Measurements from ENCODE around the gene PCDHB13.
"Not testable (repeated sequence)": the region's sequence is repeated elsewhere in the genome, so short reads cannot be mapped to it uniquely, and the experiment has no call there.

The PCDHB13 gene

GRCh38 chr5:141208478-141208877 is 5.2 kb upstream of the PCDHB13 start, which contains the start of gene PCDHB12:
Gene PCDHB12 (plus strand): TSS chr5:141208719. CDS start chr5:141208908, 189 bp downstream.
- DNase-seq: no peak

GRCh38 chr5:141210281-141210680 is 3.4 kb upstream of the PCDHB13 start:
- not testable (repeated sequence) for DNase-seq

GRCh38 chr5:141210849-141211248 is 2.9 kb upstream of the PCDHB13 start:
- DNase-seq: not testable (repeated sequence)

GRCh38 chr5:141214583-141214982 is 864 bp downstream of the PCDHB13 start:
- not testable (repeated sequence) for DNase-seq

DNA sequence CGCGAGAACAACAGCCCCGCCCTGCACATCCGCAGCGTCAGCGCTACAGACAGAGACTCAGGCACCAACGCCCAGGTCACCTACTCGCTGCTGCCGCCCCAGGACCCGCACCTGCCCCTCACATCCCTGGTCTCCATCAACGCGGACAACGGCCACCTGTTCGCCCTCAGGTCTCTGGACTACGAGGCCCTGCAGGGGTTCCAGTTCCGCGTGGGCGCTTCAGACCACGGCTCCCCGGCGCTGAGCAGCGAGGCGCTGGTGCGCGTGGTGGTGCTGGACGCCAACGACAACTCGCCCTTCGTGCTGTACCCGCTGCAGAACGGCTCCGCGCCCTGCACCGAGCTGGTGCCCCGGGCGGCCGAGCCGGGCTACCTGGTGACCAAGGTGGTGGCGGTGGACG is 1.8 kb downstream of the PCDHB13 start:
- not testable (repeated sequence) for DNase-seq

DNA sequence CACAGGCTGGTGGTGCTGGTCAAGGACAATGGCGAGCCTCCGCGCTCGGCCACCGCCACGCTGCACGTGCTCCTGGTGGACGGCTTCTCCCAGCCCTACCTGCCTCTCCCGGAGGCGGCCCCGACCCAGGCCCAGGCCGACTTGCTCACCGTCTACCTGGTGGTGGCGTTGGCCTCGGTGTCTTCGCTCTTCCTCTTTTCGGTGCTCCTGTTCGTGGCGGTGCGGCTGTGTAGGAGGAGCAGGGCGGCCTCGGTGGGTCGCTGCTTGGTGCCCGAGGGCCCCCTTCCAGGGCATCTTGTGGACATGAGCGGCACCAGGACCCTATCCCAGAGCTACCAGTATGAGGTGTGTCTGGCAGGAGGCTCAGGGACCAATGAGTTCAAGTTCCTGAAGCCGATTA is 2.3 kb downstream of the PCDHB13 start:
- DNase-seq: not testable (repeated sequence)

DNA sequence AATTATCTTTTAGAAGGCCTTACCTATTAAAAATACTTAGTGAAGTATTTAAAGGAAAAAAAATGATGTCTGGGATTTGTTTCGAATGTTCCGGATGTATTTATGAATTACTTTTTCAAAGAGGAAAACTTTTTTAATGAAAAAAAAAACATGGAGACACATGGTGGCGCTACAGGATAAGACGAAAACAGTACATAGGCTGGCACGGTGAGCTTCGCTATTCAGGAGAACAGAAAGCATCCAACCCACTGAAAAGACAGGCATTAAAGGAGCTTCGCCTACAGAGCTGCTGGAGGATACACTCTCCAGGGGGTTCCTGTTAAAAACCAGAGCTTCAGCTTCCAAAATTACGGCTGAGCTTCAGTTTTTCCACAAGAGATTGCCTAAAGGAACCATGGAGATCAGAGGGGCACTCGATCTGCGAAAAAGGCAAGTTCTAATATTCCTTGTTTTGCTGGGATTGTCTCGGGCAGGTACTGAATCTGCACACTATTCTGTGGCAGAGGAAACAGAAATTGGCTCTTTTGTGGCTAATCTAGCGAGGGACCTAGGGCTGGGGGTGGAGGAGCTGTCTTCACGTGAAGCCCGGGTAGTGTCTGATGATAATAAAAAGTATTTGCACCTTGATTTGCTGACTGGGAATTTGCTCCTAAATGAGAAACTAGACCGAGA is 9.5 kb downstream of the PCDHB13 start, which contains the start of gene PCDHB14:
TSS of gene PCDHB14 (plus strand) at position 232 of the 672 bp plus-strand sequence. CDS start at position 395, 163 bp downstream.
- no peak for DNase-seq

- DNase-seq: not testable (repeated sequence)
Observed at GRCh38 chr5:141224844-141225243, 11.1 kb downstream of the PCDHB13 start.

DNA sequence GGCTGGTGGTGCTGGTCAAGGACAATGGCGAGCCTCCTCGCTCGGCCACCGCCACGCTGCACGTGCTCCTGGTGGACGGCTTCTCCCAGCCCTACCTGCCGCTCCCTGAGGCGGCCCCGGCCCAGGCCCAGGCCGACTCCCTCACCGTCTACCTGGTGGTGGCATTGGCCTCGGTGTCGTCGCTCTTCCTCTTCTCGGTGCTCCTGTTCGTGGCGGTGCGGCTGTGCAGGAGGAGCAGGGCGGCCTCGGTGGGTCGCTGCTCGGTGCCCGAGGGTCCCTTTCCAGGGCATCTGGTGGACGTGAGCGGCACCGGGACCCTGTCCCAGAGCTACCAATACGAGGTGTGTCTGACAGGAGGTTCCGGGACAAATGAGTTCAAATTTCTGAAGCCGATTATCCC is 11.7 kb downstream of the PCDHB13 start:
- DNase-seq: not testable (repeated sequence)

DNA sequence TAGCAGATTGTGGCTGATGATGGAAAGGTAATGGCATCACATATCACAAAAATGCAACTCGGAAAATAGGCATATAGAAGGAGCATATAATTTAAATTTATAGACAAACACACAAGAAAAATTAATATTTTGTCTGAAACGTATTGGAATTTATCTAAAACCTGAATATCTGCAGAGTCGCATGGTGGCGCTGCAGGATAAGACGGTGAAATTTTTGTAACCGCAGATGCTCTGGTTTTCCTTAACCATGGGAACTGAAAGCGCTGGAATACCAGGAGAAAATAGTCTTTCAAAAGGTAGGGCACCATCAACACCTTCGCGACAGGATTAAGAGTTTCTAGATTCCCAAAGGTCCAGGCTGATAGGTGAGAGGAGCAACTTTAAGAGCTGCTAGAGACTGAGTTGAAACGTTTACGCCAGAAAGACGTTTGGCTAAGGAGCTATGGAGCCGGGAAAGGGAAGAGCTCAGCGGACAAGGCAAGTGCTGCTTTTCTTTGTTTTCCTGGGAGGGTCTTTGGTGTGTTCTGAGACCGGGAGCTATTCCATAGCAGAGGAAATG is 20.5 kb downstream of the PCDHB13 start:
- no peak for DNase-seq

DNA sequence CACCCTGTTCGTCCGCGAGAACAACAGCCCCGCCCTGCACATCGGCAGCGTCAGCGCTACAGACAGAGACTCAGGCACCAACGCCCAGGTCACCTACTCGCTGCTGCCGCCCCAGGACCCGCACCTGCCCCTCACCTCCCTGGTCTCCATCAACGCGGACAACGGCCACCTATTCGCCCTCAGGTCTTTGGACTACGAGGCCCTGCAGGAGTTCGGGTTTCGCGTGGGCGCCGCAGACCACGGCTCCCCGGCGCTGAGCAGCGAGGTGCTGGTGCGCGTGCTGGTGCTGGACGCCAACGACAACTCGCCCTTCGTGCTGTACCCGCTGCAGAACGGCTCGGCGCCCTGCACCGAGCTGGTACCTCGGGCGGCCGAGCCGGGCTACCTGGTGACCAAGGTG is 22.2 kb downstream of the PCDHB13 start:
- not testable (repeated sequence) for DNase-seq

- no peak for DNase-seq
Observed at GRCh38 chr5:141236516-141237313, 23.0 kb downstream of the PCDHB13 start.

DNA sequence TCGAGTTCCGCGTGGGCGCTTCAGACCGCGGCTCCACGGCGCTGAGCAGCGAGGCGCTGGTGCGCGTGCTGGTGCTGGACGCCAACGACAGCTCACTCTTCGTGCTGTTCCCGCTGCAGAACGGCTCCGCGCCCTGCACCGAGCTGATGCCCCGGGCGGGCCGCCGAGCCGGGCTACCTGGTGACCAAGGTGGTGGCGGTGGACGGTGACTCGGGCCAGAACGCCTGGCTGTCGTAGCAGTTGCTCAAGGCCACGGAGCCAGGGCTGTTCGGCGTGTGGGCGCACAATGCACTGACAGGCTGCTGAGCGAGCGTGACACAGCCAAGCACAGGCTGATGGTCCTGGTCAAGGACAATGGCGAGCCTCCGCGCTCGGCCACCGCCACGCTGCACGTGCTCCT is 27.8 kb downstream of the PCDHB13 start:
- DNase-seq: no peak

- peak in 1 of 2 experiments; percentile 10 for DNase-seq
Observed at GRCh38 chr5:141245250-141245717, 31.6 kb downstream of the PCDHB13 start, which contains the start of gene PCDHB15. Gene PCDHB15 (plus strand): TSS chr5:141245395. CDS start chr5:141245579, 184 bp downstream.

DNA sequence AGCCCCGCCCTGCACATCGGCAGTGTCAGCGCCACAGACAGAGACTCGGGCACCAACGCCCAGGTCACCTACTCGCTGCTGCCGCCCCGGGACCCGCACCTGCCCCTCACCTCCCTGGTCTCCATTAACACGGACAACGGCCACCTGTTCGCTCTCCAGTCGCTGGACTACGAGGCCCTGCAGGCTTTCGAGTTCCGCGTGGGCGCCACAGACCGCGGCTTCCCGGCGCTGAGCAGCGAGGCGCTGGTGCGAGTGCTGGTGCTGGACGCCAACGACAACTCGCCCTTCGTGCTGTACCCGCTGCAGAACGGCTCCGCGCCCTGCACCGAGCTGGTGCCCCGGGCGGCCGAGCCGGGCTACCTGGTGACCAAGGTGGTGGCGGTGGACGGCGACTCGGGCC is 33.3 kb downstream of the PCDHB13 start:
- DNase-seq: not testable (repeated sequence)

- DNase-seq: not testable (repeated sequence)
Observed at GRCh38 chr5:141247434-141247833, 33.7 kb downstream of the PCDHB13 start.

DNA sequence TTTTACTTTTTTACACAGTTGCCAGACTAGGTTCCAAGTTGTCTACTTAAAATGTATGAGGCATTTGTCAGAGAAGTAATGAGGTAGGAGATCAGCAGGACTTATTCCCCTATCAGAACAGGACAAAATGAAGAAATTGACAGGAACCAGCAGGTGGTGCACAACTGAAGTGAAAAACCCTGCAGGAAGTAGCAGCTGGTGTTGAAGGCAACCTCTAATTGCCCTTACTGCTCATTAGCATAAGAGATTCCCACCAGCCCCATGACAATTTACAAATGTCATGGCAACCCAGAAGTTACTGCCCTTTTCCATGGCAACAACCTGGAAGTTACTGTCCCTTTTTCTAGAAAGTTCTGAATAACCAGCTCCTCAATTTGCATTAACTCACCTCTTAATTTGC is 36.9 kb downstream of the PCDHB13 start:
- DNase-seq: no peak

DNA sequence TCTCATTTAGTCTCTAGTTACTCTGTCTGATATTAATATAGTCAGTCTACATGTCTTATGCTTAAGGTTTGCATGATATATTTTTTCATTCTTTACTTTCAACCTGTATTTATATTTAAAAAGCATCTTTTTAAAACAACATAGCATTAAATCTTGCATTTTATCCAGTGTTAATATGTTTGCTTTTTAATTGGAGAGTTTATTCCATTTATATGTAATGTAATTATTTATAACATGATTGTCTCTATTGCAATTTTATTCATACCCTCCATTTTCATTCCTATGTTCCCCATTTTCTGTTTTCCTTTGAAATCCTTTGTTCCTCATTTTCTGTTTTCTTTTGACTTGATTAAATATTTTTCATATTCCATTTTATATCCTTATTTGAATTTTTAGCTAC is 44.7 kb downstream of the PCDHB13 start:
- DNase-seq: no peak

GRCh38 chr5:141258948-141259347 is 45.2 kb downstream of the PCDHB13 start:
- no peak for DNase-seq

DNA sequence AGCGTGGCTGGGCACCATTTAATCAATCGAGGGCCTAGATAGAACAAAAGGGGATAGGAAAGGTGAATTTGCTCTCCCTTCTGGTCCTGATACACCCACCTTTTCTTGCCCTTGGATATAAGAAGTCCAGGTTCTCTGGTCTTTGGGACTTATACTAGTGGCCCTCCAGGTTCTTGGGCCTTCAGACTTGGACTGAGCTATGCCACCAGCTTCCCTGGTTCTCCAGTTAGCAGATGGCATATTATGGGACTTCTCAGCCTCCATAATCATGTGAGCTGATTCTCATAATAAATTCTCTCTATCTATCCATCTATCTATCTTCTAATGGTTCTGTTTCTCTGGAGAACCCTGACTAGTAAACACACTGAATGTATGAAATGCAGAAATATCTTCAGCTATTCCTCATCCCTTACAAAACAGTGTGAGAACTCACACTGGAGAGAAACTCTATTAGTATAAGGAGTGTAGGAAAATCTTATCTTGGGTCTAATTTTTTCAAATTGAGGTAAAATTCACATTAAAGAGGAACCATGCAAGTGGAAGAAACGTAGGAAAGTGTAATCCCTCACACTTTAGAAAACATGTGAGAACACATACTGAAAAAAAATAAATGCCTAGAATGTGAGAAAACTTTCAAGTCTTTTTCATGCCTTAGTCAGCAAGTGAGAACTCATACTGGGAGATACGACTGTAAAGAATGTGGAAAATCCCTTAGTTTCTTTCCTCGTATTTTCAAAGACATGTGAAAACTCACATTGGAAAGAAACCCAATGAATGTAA is 46.9 kb downstream of the PCDHB13 start:
- no peak for DNase-seq

GRCh38 chr5:141261238-141261546 is 47.5 kb downstream of the PCDHB13 start:
- DNase-seq: no peak

Data from activated CD4-positive, alpha-beta T cell treated with anti-CD3 and anti-CD28 coated beads, Interleukin-2, amount 50 U/mL, for 4 hours (primary cell).